ENCODE measurements around the gene RPRD2. TPM values are rescaled to one million over a fixed set of nuclear protein-coding genes. Genes with fewer than 3 reads are reported as not detected.

Gene RPRD2
- total RNA-seq, 1 experiment from 2014 or later: 26.7 TPM

- H3K4me3 ChIP-seq (replicated peaks in 1 of 2; ENCODE audit: low read depth in 1 of 2, low read length in 2 of 2): no peak overlapping the region
- H3K9me3 ChIP-seq (ENCODE audit: control insufficient read depth in 1 of 2, insufficient read depth in 1 of 2, low read depth in 1 of 2, low read length in 2 of 2): no peaks in the 10 kb centered on the region
- no peaks in the 10 kb centered on the region; the same call in 1 of the 2 replicates for H3K79me2 ChIP-seq (ENCODE audit: insufficient read depth, low read length)
- no peaks in the 10 kb centered on the region for H3K27me3 ChIP-seq (ENCODE audit: insufficient read depth, low read length)
- no peak overlapping the region for H3K9ac ChIP-seq (ENCODE audit: low read length)
- no peak overlapping the region for H3K4me2 ChIP-seq (ENCODE audit: low read length)
- H2AFZ ChIP-seq (ENCODE audit: low read depth, low read length, poor library complexity, severe bottlenecking): no peak overlapping the region
- no TSS peak for BruUV-seq (replicated peaks)
- intact Hi-C loops (cut with micrococcal nuclease): no loop called here
- TF ChIP-seq CBX3 (IDR thresholded peaks at IDR 0.05; ENCODE audit: low read depth) (no peak), SRF (IDR thresholded peaks at IDR 0.05; ENCODE audit: low read depth) (no peak), CEBPB (IDR thresholded peaks at IDR 0.05; ENCODE audit: low read depth) (no peak), POLR2A (IDR thresholded peaks at IDR 0.05; ENCODE audit: borderline replicate concordance, extremely low read depth, insufficient read depth, insufficient read length) (no peak)
- peaks cover 44 to 57% of the 10 kb centered on the region in 2 experiments for H3K36me3 ChIP-seq (ENCODE audit: control insufficient read depth in 1 of 2, insufficient read depth in 2 of 2, low read length in 2 of 2)
- DNase-seq (ENCODE audit: low read depth, low spot score) (no peak), ATAC-seq (no peak)
- RAD21 ChIA-PET (ENCODE audit: low non-redundant PET in 1 of 2, low total read pairs in 2 of 2, uncharacterized antibody in 2 of 2, unreplicated experiment in 2 of 2): no interaction called here
- H3K4me1 ChIP-seq (ENCODE audit: control insufficient read depth in 1 of 2, insufficient read depth in 2 of 2, low read length in 2 of 2): no peaks in the 10 kb centered on the region
- no peaks in the 10 kb centered on the region for H3K9me2 ChIP-seq (ENCODE audit: insufficient read depth)
- POLR2A ChIA-PET: no interaction called here
- no peak overlapping the region for H3K27ac ChIP-seq (ENCODE audit: low read depth, low read length)
- CTCF ChIA-PET: no interaction called here
- H4K20me1 ChIP-seq (ENCODE audit: insufficient read depth): no peaks in the 10 kb centered on the region
Measured at GRCh38 chr1:150346316-150346715, 17.6 kb upstream of the RPRD2 start.

- CTCF ChIA-PET: no interaction called here
- POLR2A ChIA-PET: no interaction called here
- BruUV-seq (replicated peaks): no TSS peak
Measured at GRCh38 chr1:150352866-150353265, 11.1 kb upstream of the RPRD2 start.

More at GRCh38 chr1:150352866-150353265, 11.1 kb upstream of the RPRD2 start:
- DNase-seq (ENCODE audit: low read depth, low spot score): no peak
- intact Hi-C loops (cut with micrococcal nuclease): no loop called here
- Histone ChIP-seq H3K9ac (ENCODE audit: low read length) (no peak overlapping the region), H2AFZ (ENCODE audit: low read depth, low read length, poor library complexity, severe bottlenecking) (no peak overlapping the region), H3K4me2 (ENCODE audit: low read length) (no peak overlapping the region), H4K20me1 (ENCODE audit: insufficient read depth) (no peaks in the 10 kb centered on the region; the same call in 1 of the 2 replicates), H3K4me1 (ENCODE audit: control insufficient read depth in 1 of 2, insufficient read depth in 2 of 2, low read length in 2 of 2) (no peaks in the 10 kb centered on the region), H3K79me2 (ENCODE audit: insufficient read depth, low read length) (no peaks in the 10 kb centered on the region; the same call in 1 of the 2 replicates), H3K27ac (ENCODE audit: low read depth, low read length) (no peak overlapping the region), H3K36me3 (ENCODE audit: control insufficient read depth in 1 of 2, insufficient read depth in 2 of 2, low read length in 2 of 2) (peaks cover 9 to 34% of the 10 kb centered on the region in 2 experiments), H3K9me3 (ENCODE audit: control insufficient read depth in 1 of 2, insufficient read depth in 1 of 2, low read depth in 1 of 2, low read length in 2 of 2) (no peaks in the 10 kb centered on the region), H3K9me2 (ENCODE audit: insufficient read depth) (no peaks in the 10 kb centered on the region), H3K4me3 (replicated peaks in 1 of 2; ENCODE audit: low read depth in 1 of 2, low read length in 2 of 2) (no peak overlapping the region), H3K27me3 (ENCODE audit: insufficient read depth, low read length) (no peaks in the 10 kb centered on the region)
- TF ChIP-seq ZNF274 (IDR thresholded peaks at IDR 0.05; ENCODE audit: low read depth, low read length) (no peak), TCF7L2 (IDR thresholded peaks at IDR 0.05; ENCODE audit: borderline replicate concordance, extremely low read depth, insufficient read depth, insufficient read length) (no peak), CBX3 (IDR thresholded peaks at IDR 0.05; ENCODE audit: low read depth) (no peak), CEBPB (IDR thresholded peaks at IDR 0.05; ENCODE audit: low read depth) (no peak), ATF3 (IDR thresholded peaks at IDR 0.05) (no peak), SP1 (IDR thresholded peaks at IDR 0.05; ENCODE audit: low read depth) (no peak), ELF1 (IDR thresholded peaks at IDR 0.05; ENCODE audit: borderline replicate concordance, low read depth) (no peak), YY1 (IDR thresholded peaks at IDR 0.05; ENCODE audit: extremely low read depth, insufficient replicate concordance, low read depth, low read length) (no peak), CTCF (IDR thresholded peaks at IDR 0.05 in 2 of 3, conservative IDR thresholded peaks at IDR 0.05 in 1 of 3; ENCODE audit: borderline replicate concordance in 1 of 3, insufficient read depth in 1 of 3, low read depth in 2 of 3, low read length in 2 of 3) (no peak), MAX (IDR thresholded peaks at IDR 0.05) (no peak), POLR2AphosphoS5 (IDR thresholded peaks at IDR 0.05; ENCODE audit: low read depth, low read length) (no peak), EGR1 (IDR thresholded peaks at IDR 0.05; ENCODE audit: low read depth) (no peak), FOSL1 (IDR thresholded peaks at IDR 0.05; ENCODE audit: low read depth) (no peak)
- RAD21 ChIA-PET (ENCODE audit: low non-redundant PET in 1 of 2, low total read pairs in 2 of 2, uncharacterized antibody in 2 of 2, unreplicated experiment in 2 of 2): no interaction called here
- no peak for ATAC-seq
